GM19328 (cell line): ENCODE data around the gene EZR.
"Not testable (repeated sequence)": the region's sequence is repeated elsewhere in the genome, so short reads cannot be mapped to it uniquely, and the experiment has no call there.

Experiments
- ATAC-seq: cut with Tn5 transposase; IDR thresholded peaks from one replicate; pipeline ENCODE4 v1.9.1; 2021; ENCODE audit warnings: mild to moderate bottlenecking, moderate library complexity; ENCODE audit not compliant: unreplicated experiment

The EZR gene

DNA sequence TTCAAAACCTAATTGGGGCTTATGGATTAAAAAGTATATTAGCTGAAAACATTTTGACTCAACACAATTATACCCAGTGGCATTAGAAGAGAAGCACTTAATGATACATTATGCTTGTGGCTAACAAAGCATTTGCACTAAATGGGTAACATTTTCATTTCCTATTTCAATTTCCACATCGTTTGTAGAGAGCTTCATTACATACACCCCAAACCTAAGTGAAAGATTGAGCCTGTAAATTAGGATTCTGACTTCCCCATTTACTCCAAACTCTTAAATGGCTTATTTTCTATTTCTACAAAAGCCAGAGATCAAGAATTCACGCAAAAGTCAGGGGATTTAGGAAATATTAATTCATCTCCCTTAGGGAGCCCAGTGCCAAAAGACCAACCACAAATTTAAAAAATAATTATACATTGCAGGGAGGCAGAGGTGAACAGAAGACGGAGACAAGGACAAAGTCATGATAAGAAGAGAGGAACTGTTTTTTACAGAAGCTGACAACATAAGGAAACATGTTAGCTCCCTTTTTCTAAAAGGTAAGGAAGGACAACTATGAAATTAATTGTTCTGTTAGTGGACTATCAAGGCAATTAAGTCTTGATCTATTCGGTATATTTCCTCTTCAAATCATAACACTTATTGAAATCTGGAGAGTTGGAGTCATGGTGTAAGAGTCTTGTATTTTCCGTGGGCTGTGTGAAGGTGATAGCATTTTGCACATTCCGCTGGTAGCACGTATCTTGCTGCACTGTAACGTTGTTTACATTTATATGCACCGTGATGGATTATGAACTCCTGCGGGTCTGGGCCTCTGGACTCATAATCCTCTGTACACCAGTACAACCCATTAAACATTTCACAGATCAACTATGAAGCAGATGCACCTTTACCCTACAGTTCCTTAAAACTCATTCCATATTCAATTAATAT, 24.8 kb upstream of the EZR start:
- no peak for ATAC-seq

- no peak for ATAC-seq
These were observed 22.2 kb upstream of the EZR start for GRCh38 chr6:158841358-158841757.

- no peak for ATAC-seq
These were observed 21.3 kb upstream of the EZR start for GRCh38 chr6:158840465-158840864.

GRCh38 chr6:158839796-158840195, 20.6 kb upstream of the EZR start:
- no peak for ATAC-seq

- ATAC-seq: not testable (repeated sequence)
These were observed 19.6 kb upstream of the EZR start for GRCh38 chr6:158838790-158839189.

DNA sequence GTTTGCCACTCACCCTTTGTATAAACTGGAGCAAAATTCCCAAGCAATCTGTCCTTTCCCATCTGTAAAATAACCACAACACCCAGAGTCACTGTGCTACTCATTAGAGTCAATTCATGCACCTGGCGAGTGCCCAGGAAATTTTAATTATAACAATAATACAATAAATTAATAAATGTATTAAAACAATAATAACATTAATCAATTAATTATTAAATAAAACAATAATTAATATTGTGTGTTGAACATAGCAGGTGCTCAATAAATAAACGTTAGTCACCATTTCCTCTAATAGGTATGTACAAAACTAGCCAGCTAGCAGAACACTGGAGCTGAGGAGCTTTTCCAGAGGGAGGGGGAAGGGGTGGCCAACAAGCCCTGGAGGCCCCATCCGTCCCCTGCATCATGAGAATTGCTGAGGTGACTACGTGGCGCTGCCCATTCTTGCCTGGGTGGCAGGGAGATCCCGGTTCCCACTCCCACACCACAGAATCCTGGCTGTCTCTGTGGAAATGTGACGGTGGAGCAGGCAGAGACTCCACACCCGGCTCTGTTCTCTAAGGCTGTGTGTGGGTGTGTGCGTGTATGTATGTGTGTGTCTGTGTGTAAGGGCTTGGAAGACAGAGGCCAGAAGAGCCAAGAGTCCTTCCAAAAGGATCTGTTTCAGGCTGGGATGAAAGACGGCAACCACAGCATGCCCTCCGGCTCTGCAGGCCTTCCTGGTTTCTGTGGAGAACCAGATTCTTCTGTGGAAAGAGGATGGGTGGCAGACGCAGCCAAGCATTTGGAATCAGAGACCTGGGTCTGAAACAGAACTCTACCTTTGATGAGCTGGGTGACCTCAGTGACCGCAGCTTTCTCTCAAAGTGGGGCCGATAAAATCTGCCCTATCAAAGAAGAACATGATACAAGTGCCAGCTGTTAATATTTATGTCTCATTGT, 18.8 kb upstream of the EZR start:
- ATAC-seq: no peak

GRCh38 chr6:158836625-158837311, 17.6 kb upstream of the EZR start:
- no peak for ATAC-seq

GRCh38 chr6:158835616-158836221, 16.6 kb upstream of the EZR start:
- no peak for ATAC-seq

DNA sequence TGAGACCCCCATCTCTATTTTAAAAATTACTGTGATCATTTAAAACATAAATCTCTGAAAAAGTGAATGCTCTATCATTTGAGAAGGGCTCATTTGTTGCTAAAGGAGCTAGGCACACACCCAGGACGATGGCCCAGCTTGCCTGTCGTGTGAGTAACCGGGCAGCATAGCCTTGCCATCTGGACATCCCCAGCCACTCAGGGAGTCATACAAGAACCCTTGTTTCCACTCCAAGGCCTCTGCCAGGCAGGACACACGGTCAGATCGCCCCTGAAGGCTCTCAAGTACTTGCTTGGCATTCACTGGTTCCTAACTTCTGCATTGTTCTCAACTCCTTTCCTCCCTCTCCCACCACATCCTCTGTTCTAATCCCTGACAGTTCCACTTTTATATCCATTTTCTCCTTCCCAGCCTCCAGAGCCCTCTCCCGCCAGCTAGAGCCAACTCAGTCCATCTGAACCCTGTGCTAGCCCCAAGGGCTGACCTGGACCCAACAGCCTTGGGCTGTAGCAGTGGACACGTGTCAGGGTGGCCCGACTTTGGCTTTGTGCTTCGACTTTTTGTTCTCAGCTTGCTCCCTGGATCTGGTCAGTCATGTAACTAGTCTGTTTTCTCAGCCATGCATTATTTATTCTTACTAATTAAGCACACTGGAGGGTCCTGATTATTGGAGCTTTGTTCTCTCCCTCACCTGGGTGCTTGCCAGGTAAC, 15.7 kb upstream of the EZR start:
- ATAC-seq: no peak

GRCh38 chr6:158832807-158833206, 13.6 kb upstream of the EZR start:
- ATAC-seq: not testable (repeated sequence)

DNA sequence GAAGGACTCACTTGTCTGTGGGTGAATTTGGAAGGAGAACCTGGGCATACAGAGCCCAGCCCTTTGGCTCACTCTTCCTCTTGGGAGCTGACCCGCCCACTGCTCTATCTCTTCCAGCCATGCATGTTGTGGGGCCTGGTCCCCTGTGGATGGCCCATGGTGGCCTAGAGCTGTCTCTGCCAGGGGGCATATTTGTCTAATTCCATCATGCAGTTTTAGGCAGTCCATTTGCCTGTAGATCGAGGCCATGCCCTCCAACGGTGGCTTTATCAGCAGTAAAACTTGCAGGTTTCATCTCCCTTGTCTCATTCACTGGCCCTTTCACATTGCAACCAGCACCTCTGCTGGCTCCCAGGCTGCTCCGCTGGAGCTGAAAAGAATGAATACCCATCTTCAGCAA, 12.9 kb upstream of the EZR start:
- ATAC-seq: no peak

GRCh38 chr6:158831571-158831970, 12.4 kb upstream of the EZR start:
- no peak for ATAC-seq

DNA sequence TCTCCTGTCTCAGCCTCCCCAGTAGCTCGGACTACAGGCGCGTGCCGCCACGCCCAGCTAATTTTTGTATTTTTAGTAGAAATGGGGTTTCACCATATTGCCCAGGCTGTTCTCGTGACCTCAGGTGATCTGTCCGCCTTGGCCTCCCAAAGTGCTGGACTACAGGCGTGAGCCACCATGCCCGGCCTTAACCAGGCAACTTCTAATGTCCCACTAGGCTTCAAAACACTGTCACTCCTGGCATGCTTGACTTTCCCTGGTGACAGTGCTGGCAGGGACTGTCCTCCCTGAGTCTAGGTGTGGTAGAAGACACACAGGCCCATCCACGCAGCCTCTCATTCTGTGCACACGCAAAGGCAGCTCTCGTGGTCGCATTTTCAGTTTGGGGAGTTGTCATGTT, 11.6 kb upstream of the EZR start:
- no peak for ATAC-seq

GRCh38 chr6:158828807-158829206, 9.6 kb upstream of the EZR start:
- ATAC-seq: no peak

DNA sequence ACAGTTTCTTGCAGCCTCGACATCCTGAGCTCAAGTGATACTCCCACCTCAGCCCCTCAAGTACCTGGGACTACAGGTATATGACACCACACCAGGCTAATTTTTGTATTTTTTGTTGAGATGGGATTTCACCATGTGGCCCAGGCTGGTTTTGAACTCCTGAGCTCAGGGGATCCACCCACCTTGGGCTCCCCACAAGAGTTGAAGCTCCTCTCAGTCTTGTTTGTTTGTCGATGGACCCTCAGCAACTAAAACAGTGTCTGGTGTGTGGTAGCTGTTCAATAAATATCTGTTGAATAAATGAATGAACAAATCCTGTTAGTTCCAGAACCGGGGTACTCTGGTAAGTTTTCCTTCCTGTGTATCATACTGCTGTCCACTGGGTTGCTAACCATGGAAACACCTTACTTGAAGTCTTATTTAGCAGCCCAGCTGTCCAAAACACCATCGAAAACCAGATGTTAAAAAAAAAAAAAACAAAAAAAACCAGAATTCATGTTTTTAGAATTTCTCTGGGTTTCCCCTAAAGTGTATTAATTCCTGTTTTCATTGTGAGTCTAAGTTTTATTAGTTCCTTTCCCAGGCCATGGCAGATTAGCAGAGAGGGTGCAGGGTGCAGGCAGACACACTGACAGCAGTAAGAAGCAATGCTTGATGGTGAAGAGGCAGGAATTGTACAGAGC, 7.8 kb upstream of the EZR start:
- peak; percentile 61 for ATAC-seq

DNA sequence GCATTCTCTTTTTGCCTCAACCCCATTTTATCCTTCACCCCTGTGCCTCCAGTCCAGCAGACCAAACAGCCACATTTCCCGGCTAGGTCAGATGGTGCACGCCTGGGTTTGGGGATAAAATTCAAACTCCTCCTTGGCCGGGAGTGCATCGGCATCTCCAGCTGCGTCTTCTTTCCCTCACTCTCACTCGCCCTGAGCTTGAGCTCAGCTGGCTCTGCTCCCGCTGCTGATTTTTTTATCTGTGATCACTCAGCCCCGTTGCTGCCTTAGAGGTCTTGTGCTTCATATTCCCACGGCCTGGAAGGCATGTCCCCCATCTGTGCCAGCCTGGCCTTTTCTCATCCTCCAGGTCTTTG, 6.8 kb upstream of the EZR start:
- no peak for ATAC-seq

DNA sequence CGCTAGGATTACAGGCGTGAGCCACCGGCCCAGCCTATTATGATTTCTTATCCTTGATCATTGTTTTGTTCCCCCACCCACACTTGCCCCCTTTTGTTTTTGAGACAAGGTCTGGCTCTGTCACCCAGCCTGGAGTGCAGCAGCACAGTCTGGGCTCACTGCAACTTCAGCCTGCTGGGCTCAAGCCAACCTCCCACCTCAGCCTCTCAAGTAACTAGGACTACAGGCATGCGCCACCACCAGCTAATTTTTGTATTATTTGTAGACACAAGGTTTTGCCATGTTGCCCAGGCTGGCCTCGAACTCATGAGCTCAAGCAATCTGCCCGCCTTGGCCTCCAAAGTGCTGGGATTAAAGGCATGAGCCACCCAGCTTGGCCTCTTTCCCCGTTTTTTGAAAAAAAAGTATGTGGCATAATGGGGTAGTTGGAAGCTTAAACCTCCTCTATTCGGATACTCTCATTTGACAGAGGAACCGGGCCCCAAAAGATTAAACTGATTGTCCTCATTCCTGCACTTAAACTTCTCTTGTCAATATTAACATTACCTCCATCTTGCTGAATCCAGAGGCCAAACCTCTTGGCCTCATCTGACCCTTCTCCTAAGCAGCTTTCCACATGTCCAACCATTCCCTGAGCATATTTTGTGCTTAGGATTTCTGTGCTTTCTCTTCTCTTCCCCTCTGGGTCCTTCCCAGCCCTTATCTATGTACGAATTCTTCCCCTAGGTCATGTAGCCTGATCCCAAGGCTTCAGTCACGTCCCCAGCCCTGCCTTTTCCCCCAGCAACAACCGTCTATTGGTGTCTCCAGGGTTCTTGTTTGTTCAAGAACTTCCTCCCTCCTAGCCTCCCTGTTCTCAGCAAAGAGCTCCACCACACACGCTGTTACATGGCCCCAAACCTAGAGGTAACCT, 6.1 kb upstream of the EZR start:
- ATAC-seq: no peak

GRCh38 chr6:158823616-158824015, 4.4 kb upstream of the EZR start:
- ATAC-seq: not testable (repeated sequence)
